ENCODE data around the gene CAPZB.

DNA sequence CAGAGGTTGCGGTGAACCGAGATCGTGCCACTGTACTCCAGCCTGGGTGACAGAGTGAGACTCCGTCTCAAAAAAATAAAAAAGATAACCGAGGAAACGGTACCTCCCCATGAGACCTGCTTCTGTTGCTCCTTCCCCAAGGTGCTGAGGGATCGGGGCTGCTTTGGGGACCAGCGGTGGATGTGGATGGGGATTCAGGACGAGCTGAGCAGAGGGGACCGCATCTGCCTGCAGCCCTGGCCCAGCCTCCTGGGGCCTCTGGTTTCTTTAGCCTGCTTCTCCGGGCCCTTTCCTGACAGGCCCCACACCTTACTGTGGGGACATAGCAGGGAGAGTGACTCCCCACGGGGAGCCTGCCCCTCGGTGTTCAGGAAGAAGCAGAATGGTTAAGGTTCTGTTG, 156.2 kb downstream of the CAPZB start:
- TF ChIP-seq CTCF (IDR thresholded peaks at IDR 0.05) (no peak), POLR2A (IDR thresholded peaks at IDR 0.05) (no peak)

Measured in lower leg skin (tissue), 3 donors.